Measurements from ENCODE around the gene KRTAP25-1.

GRCh38 chr21:30289215-30289614 is at the start of gene KRTAP25-1:
- TF ChIP-seq CTCF (IDR thresholded peaks at IDR 0.05; ENCODE audit: poor library complexity, severe bottlenecking) (no peak), EZH2 (IDR thresholded peaks at IDR 0.05; ENCODE audit: borderline replicate concordance, insufficient read depth, low read length, poor library complexity, severe bottlenecking) (no peak), REST (IDR thresholded peaks at IDR 0.05; ENCODE audit: borderline replicate concordance) (no peak), POLR2AphosphoS5 (IDR thresholded peaks at IDR 0.05) (no peak), EP300 (conservative IDR thresholded peaks at IDR 0.05; ENCODE audit: poor library complexity, severe bottlenecking) (no peak), TAF1 (IDR thresholded peaks at IDR 0.05; ENCODE audit: low read depth) (no peak)
